ENCODE measurements around the gene MAP2K5.
A peak's percentile ranks its signal among the peaks of the same experiment; 100 is the strongest.
"Not testable (repeated sequence)": the region's sequence is repeated elsewhere in the genome, so short reads cannot be mapped to it uniquely, and the experiment has no call there.

Gene MAP2K5

DNA sequence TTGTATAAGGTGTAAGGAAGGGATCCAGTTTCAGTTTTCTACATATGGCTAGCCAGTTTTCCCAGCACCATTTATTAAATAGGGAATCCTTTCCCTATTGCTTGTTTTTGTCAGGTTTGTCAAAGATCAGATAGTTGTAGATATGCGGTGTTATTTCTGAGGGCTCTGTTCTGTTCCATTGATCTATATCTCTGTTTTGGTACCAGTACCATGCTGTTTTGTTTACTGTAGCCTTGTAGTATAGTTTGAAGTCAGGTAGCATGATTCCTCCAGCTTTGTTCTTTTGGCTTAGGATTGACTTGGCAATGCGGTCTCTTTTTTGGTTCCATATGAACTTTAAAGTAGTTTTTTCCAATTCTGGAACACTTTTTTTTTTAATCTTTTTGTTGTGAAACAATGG, 130.3 kb downstream of the MAP2K5 start:
- not testable (repeated sequence) for DNase-seq (ENCODE audit: low spot score)

- no peak for DNase-seq (ENCODE audit: low spot score)
Observed at GRCh38 chr15:67674983-67675382, 132.5 kb downstream of the MAP2K5 start.

DNA sequence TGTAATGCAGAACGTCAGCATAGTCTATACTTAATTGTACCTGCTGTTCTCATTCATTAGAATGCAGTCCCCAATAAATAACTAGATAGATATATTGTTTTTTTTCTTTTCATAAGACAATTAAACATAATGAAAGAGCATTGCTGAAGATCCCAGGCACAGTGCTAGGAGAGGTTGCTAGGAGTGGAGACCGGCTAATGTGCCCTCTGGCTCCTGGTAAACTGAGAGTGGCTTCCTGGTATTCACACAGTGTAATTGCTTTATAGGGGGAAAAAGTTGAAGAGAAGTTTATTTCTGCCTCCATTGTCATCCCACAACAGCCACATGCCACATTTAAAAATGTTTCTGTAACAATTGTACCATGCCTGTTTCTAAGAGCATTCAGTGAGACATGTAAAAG, 135.6 kb downstream of the MAP2K5 start:
- DNase-seq (ENCODE audit: low spot score), result no peak

- DNase-seq (ENCODE audit: low spot score), result no peak
Observed at GRCh38 chr15:67678993-67679392, 136.5 kb downstream of the MAP2K5 start.

DNA sequence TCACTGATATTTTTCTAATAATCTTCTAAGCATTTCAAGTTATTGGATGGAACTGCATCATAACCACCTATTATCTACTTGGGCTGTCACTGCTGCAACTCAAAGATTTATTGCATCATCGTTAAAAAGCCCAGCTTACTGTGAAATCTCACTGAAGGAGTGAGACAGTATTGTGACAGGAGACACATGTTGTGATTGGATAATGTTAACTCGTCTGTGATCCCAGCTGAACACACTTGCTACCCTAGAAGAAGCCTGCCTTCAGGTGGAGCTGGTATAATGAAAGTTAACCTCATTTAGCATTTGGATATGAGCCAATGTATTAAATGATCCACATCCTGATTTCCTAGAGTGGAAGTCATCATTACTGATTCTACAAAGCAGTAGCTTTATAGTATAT, 138.1 kb downstream of the MAP2K5 start:
- no peak for DNase-seq (ENCODE audit: low spot score)

- DNase-seq (ENCODE audit: low spot score), result peak; percentile 28
Observed at GRCh38 chr15:67685008-67685599, 142.6 kb downstream of the MAP2K5 start.

GRCh38 chr15:67685716-67686115, 143.2 kb downstream of the MAP2K5 start:
- DNase-seq (ENCODE audit: low spot score), result no peak

DNA sequence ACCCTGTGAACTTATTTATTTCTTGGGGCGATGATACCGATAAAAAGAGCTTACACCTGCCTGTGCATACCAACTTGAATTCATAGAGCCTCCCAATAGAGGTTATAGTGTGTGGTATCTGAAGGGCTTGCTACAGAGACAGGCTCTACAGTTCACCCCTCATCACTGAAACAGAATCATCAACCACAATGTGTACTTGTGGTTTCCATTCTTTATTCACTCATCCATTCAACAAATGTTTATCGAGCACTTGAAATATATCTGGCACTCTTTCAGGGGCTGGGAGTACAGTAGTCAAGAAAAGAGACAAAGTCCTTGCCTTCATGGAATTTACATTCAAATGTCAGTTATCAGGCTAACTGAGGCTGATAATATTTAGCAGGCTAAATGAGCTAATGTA, 148.4 kb downstream of the MAP2K5 start:
- no peak for DNase-seq (ENCODE audit: low spot score)

GRCh38 chr15:67691450-67691849, 148.9 kb downstream of the MAP2K5 start:
- DNase-seq (ENCODE audit: low spot score), result no peak

DNA sequence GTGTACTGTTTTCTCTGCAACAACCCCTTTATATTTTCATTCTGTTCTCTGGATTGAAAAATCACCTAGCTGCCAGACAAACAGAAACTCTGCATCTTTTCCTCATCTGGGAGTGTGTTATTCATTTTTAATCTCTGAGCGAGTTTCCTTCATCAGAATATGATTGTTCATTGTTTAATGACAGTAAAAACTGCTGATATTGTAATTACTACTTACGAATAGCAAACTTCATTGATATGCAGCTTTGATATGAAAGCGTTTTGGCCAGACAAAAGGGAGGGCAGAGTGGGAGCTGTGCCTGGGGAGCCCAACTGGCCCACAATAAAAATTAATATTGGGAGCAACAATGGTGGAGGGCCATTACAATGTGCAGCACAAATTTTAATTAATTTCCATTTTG, 150.1 kb downstream of the MAP2K5 start:
- no peak for DNase-seq (ENCODE audit: low spot score)

DNA sequence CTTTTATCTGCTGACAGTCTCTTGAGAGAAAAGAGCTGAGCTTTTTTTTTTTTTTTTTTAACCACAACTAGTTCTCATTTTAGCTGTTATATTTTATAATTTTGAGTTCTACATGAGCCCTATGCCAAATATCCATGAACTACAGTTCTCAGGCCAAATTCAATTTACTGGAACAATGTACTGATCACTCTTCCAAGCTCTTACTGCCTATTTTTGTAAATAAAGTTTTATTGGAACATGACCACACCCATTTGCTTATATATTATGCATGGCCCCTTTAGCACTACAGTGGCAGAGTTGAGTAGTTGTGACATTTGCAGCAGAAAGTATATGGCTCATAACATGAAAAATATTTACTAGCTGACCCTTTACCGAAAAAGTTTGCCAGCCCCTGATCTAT, 153.6 kb downstream of the MAP2K5 start:
- no peak for DNase-seq (ENCODE audit: low spot score)

- no peak for DNase-seq (ENCODE audit: low spot score)
Observed at GRCh38 chr15:67700023-67700422, 157.5 kb downstream of the MAP2K5 start.

DNA sequence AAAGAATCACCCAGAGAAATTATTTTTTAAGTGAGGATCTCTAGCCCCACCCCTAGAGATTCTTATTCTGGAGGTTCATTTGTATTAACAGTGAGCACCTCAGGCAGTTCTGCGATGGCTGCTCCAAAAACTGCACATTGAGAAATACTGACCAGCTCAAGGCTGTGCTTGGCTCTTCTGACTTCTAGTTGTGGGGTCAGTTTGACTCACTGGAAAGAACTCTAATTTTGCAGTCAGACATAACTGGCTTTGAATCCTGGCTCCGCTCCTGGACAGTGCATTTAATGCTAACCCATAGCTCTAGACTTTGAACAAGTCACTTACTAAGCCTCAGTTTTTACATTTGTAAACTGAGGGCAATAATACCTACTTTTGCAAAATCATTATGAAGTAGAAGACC, 159.2 kb downstream of the MAP2K5 start:
- no peak for DNase-seq (ENCODE audit: low spot score)

- DNase-seq (ENCODE audit: low spot score), result no peak
Observed at GRCh38 chr15:67707520-67708283, 165.2 kb downstream of the MAP2K5 start.

- no peak for DNase-seq (ENCODE audit: low spot score)
Observed at GRCh38 chr15:67708500-67708899, 166.0 kb downstream of the MAP2K5 start.

GRCh38 chr15:67715170-67715569, 172.7 kb downstream of the MAP2K5 start:
- DNase-seq (ENCODE audit: low spot score), result no peak

DNA sequence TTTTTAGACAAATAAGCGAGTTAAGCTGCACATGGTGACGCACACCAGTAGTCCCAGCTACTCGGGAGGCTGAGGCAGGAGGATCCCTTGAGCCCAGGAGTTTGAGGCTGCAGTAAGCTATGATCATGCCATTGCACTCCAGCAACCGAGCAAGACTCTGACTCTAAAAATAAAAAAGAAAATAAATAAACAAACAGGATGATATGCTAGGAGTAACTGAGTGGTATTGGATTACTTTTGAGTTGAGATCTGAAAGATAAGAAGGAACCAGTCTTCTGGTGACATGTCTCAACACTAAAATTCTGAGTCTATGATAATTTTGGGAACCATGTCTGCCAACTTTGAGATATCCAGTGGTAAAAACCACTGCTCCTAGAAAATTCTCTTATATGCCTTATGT, 173.7 kb downstream of the MAP2K5 start:
- DNase-seq (ENCODE audit: low spot score), result no peak

- no peak for DNase-seq (ENCODE audit: low spot score)
Observed at GRCh38 chr15:67717776-67718175, 175.3 kb downstream of the MAP2K5 start.

- DNase-seq (ENCODE audit: low spot score), result no peak
Observed at GRCh38 chr15:67719330-67719959, 176.9 kb downstream of the MAP2K5 start.

- DNase-seq (ENCODE audit: low spot score), result no peak
Observed at GRCh38 chr15:67720556-67721175, 178.2 kb downstream of the MAP2K5 start.

DNA sequence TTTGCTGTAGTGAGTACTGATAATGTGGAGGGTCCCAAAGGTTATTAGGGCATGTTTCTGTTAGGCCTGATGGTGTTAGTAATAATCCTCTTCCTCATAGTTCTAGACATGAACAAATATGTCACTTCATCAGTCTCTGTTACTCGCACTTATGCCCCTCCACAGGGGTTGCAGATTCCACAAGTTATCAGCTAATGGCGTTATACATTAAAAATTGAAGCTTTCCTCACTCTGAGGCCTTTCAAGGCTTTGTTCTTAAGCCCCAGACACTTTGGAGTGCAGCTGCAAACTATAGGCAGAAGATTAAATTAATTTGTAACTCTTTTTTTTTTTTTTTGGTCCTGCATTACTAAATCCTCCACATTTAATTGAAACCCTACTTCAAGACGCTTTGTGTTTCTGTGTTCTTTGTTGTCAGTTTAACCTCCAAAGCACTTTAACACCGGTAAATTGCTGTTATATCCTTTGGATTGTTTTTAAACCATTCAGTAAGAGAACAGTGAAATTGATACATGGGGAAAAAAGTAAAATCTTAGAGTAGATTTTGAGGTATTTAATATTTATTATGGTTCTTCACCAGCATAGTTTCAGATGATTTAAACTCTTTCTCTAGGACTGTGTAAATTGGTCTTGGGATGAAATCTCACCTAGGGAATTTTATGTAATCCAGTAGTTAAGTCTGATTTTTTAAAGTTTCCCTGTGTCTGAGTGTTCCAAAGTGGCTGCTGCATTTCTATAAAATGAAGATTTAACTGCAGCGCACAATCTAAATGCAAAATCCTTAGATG, 179.7 kb downstream of the MAP2K5 start:
- no peak for DNase-seq (ENCODE audit: low spot score)

Measured in RKO (cell line).